Lower leg skin (tissue), 3 donors: ENCODE data around the gene CNIH1.

Experiments used
- CTCF ChIP-seq, 3 donors: fragments of 450-650 bp; IDR thresholded peaks; one replicate each; pipeline ENCODE4 v1.5.1; 2016; ENCODE audit warnings: antibody characterized with exemption in 3 of 3, mild to moderate bottlenecking in 3 of 3, moderate library complexity in 2 of 3
- POLR2A ChIP-seq, 2 donors: fragments of 450-650 bp; IDR thresholded peaks; one replicate each; pipeline ENCODE4 v1.6.1; 2016 to 2017; ENCODE audit warnings: antibody characterized with exemption in 2 of 2, mild to moderate bottlenecking in 1 of 2, moderate library complexity in 1 of 2

- no peak for TF ChIP-seq CTCF (IDR thresholded peaks at IDR 0.05)
- TF ChIP-seq POLR2A (IDR thresholded peaks at IDR 0.05) = no peak
Observed at GRCh38 chr14:54472315-54472714, 31.1 kb upstream of the CNIH1 start.
